PFSK-1 (cell line): Measurements from ENCODE around the gene SEMA3C.

ENCODE experiments used
- FOXP2 ChIP-seq: optimal IDR thresholded peaks from 2 replicates; pipeline ENCODE3; 2011; ENCODE audit warnings: borderline replicate concordance, control low read depth, inconsistent platforms; ENCODE audit not compliant: insufficient read depth; ENCODE audit errors: extremely low read length, extremely low read depth
- POLR2AphosphoS5 ChIP-seq: IDR thresholded peaks from 2 replicates; pipeline ENCODE4 v1.6.1; 2012; ENCODE audit warnings: low read depth, mild to moderate bottlenecking, control low read depth, low read length, moderate library complexity
- REST ChIP-seq, 2 experiments: IDR thresholded peaks; 2 replicates each; pipeline versions ENCODE4 v1.6.1 to v1.8.0; 2011 to 2012; ENCODE audit warnings: low read depth in 2 of 2, low read length in 2 of 2, control low read depth in 1 of 2, inconsistent platforms in 1 of 2, mild to moderate bottlenecking in 1 of 2, moderate library complexity in 1 of 2; ENCODE audit not compliant: insufficient read depth in 1 of 2
- SIN3A ChIP-seq: IDR thresholded peaks from 2 replicates; pipeline ENCODE4 v1.6.1; 2012; ENCODE audit warnings: mild to moderate bottlenecking, low read length, moderate library complexity, borderline replicate concordance; ENCODE audit not compliant: insufficient read depth
- TAF1 ChIP-seq: IDR thresholded peaks from 2 replicates; pipeline ENCODE4 v1.6.1; 2012; ENCODE audit warnings: low read length, control low read depth, borderline replicate concordance; ENCODE audit not compliant: insufficient read depth

DNA sequence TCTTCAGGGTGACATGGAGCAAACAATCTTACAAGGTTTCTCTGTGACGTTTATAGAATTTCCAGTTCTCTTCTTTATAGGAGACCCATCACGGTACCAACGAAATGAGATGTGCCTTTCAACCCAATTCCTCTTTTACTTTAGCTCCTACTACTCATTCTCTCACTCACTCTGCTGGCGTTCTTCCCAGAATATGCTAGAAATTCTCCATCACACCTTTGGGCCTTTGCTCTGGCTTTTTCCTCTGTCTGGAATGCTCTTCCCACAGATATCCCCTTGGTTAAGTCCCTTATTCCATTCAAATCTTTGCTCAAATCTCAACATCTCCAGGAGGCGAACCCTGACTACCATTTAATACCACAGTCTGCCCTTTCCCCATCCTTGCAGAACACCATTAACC, 39.0 kb downstream of the SEMA3C start:
- TF ChIP-seq REST (IDR thresholded peaks at IDR 0.05; ENCODE audit: insufficient read depth in 1 of 2, low read depth in 2 of 2, low read length in 2 of 2), result no peak
- no peak for TF ChIP-seq POLR2AphosphoS5
- no peak for TF ChIP-seq FOXP2
- no peak for TF ChIP-seq TAF1
- TF ChIP-seq SIN3A, result no peak
